DOHH2 (cell line): Measurements from ENCODE around the gene ESYT2.
A peak's percentile ranks its signal among the peaks of the same experiment; 100 is the strongest.

Experiments used
- H3F3A ChIP-seq: fragments of 200-600 bp; sonication (generic), shearing (Covaris generic); 2 replicates; pipeline ENCODE4 v1.6.0; 2016; ENCODE audit warnings: antibody characterized with exemption, mild to moderate bottlenecking; ENCODE audit not compliant: control insufficient read depth, insufficient read depth
- H3K27ac ChIP-seq: fragments of 200-600 bp; sonication (generic); 2 replicates; pipeline ENCODE4 v1.5.1; 2014; ENCODE audit warnings: low read depth, mild to moderate bottlenecking, low read length, moderate library complexity
- H3K27me3 ChIP-seq: fragments of 200-600 bp; sonication (generic); 2 replicates; pipeline ENCODE4 v1.6.1; 2014; ENCODE audit warnings: mild to moderate bottlenecking, low read length, mixed read lengths; ENCODE audit not compliant: control insufficient read depth
- H3K36me3 ChIP-seq: fragments of 200-600 bp; sonication (generic); 2 replicates; pipeline ENCODE4 v1.6.1; 2014; ENCODE audit warnings: mild to moderate bottlenecking, low read length, moderate library complexity, mixed read lengths; ENCODE audit not compliant: control insufficient read depth
- H3K4me1 ChIP-seq: fragments of 200-600 bp; sonication (generic); 2 replicates; pipeline ENCODE4 v1.6.1; 2014; ENCODE audit warnings: mild to moderate bottlenecking, low read length, mixed read lengths; ENCODE audit not compliant: control insufficient read depth
- H3K4me2 ChIP-seq: fragments of 200-600 bp; sonication (generic); 2 replicates; pipeline ENCODE4 v1.6.0; 2014; ENCODE audit warnings: mild to moderate bottlenecking, low read length, moderate library complexity
- H3K4me3 ChIP-seq: fragments of 200-600 bp; sonication (generic); 2 replicates; pipeline ENCODE4 v1.5.1; 2014; ENCODE audit warnings: mild to moderate bottlenecking, low read length, mixed read lengths
- H3K79me2 ChIP-seq: fragments of 200-600 bp; sonication (generic); 2 replicates; pipeline ENCODE4 v1.6.1; 2014; ENCODE audit warnings: mild to moderate bottlenecking, low read length, mixed read lengths; ENCODE audit not compliant: control insufficient read depth
- H3K9me2 ChIP-seq: fragments of 200-600 bp; sonication (generic); replicated peaks from 2 replicates; pipeline ENCODE4 v1.6.1; 2014; ENCODE audit warnings: mild to moderate bottlenecking, low read length, mixed read lengths; ENCODE audit not compliant: control insufficient read depth
- H3K9me3 ChIP-seq: fragments of 200-600 bp; sonication (generic); 2 replicates; pipeline ENCODE4 v1.6.1; 2014; ENCODE audit warnings: antibody characterized with exemption, low read length, mixed read lengths; ENCODE audit not compliant: control insufficient read depth, insufficient read depth
- H4K20me1 ChIP-seq: fragments of 200-600 bp; sonication (generic); 2 replicates; pipeline ENCODE4 v1.6.0; 2014; ENCODE audit warnings: low read depth, mild to moderate bottlenecking, antibody characterized with exemption, low read length, moderate library complexity; ENCODE audit not compliant: control insufficient read depth, insufficient read depth
- CTCF ChIP-seq: fragments of 200-600 bp; sonication (generic); IDR thresholded peaks from one replicate; pipeline ENCODE4 v1.5.1; 2014; ENCODE audit warnings: antibody characterized with exemption, mild to moderate bottlenecking, low read depth, low read length; ENCODE audit not compliant: poor library complexity, severe bottlenecking
- EZH2phosphoT487 ChIP-seq: fragments of 200-600 bp; sonication (generic); IDR thresholded peaks from 2 replicates; pipeline ENCODE4 v1.6.1; 2017; ENCODE audit warnings: borderline replicate concordance, mild to moderate bottlenecking, antibody characterized with exemption, low read length, moderate library complexity, mixed read lengths

ESYT2 gene

GRCh38 chr7:158707610-158708009, 121.7 kb downstream of the ESYT2 start:
- TF ChIP-seq EZH2phosphoT487: no peak
- TF ChIP-seq CTCF: no peak
- Histone ChIP-seq H3K4me3 (no peak overlapping the region), H3K9me2 (no peaks in the 10 kb centered on the region), H3K4me2 (no peak overlapping the region), H3K9me3 (peaks cover 16% of the 10 kb centered on the region), H3K27me3 (no peaks in the 10 kb centered on the region), H3F3A (peaks cover 11% of the 10 kb centered on the region), H3K36me3 (peaks cover 33% of the 10 kb centered on the region), H3K4me1 (peaks cover 32% of the 10 kb centered on the region), H3K27ac (no peak overlapping the region), H4K20me1 (peaks cover 5% of the 10 kb centered on the region; the same call in 1 of the 2 replicates), H3K79me2 (peaks cover 26% of the 10 kb centered on the region)

GRCh38 chr7:158706710-158707590, 122.4 kb downstream of the ESYT2 start:
- Histone ChIP-seq H3K79me2 (peaks cover 33% of the 10 kb centered on the region), H3K27me3 (no peaks in the 10 kb centered on the region), H3F3A (peaks cover 11% of the 10 kb centered on the region), H3K36me3 (peaks cover 39% of the 10 kb centered on the region), H3K27ac (no peak overlapping the region), H3K4me1 (peaks cover 39% of the 10 kb centered on the region), H4K20me1 (peaks cover 10% of the 10 kb centered on the region; the same call in 1 of the 2 replicates), H3K9me2 (no peaks in the 10 kb centered on the region), H3K9me3 (peaks cover 16% of the 10 kb centered on the region), H3K4me3 (no peak overlapping the region), H3K4me2 (no peak overlapping the region)
- no peak for TF ChIP-seq CTCF
- TF ChIP-seq EZH2phosphoT487: no peak

GRCh38 chr7:158706273-158706704, 123.0 kb downstream of the ESYT2 start:
- Histone ChIP-seq H3K27me3 (no peaks in the 10 kb centered on the region), H3K9me3 (peaks cover 16% of the 10 kb centered on the region), H4K20me1 (peaks cover 10% of the 10 kb centered on the region; the same call in 1 of the 2 replicates), H3K79me2 (peaks cover 39% of the 10 kb centered on the region), H3K4me2 (peak overlapping the region; percentile 86), H3K27ac (no peak overlapping the region), H3K4me1 (peaks cover 45% of the 10 kb centered on the region), H3K9me2 (no peaks in the 10 kb centered on the region), H3F3A (peaks cover 11% of the 10 kb centered on the region), H3K36me3 (peaks cover 46% of the 10 kb centered on the region), H3K4me3 (peak overlapping the region; percentile 84; the same call in 1 of the 2 replicates)
- TF ChIP-seq CTCF: no peak
